A549 (cell line): Measurements from ENCODE around the gene YBEY. TPM values are rescaled to one million over a fixed set of nuclear protein-coding genes. Genes with fewer than 3 reads are reported as not detected.

Source experiments
- ATAC-seq, 2 experiments: fragments of 200-7000 bp in 1 of 2; fragments of >200 bp in 1 of 2; cut with Nextera tagmentation in 1 of 2; cut with Tn5 transposase in 1 of 2; 3 replicates each; pipeline versions ENCODE4 v1.8.0 to v1.9.1; 2018 to 2020; ENCODE audit warnings: mild to moderate bottlenecking in 1 of 2, moderate library complexity in 1 of 2
- CTCF ChIA-PET: fragments of 300-600 bp; sonication (Branson Sonifier 250); formaldehyde crosslinking; extraction: SDS; loops from one replicate; lab custom pipeline; 2021; ENCODE audit warnings: antibody characterized with exemption, inconsistent platforms; lab: Yijun Ruan, JAX
- POLR2A ChIA-PET: fragments of 350-600 bp; formaldehyde crosslinking; extraction: SDS; loops from one replicate; lab custom pipeline; 2021; ENCODE audit warnings: antibody characterized with exemption, inconsistent platforms; lab: Yijun Ruan, JAX
- DNase-seq, 2 experiments: peaks; one replicate each; pipeline versions ENCODE4 v3.0.0 to v3.0.0-alpha.2; 2011 to 2016; ENCODE audit warnings: low read depth in 1 of 2, low spot score in 1 of 2
- FAIRE-seq: peaks from 2 replicates; lab custom pipeline; 2011; peaks lifted over from hg19 to GRCh38; lab: Jason Lieb, UNC
- H3K27ac ChIP-seq, 2 experiments: fragments of >200 bp; sonication (Bioruptor Twin); formaldehyde crosslinking; 3 replicates each; pipeline ENCODE4 v1.5.1; 2016 to 2017
- H3K4me1 ChIP-seq: fragments of >200 bp; sonication (Bioruptor Twin); formaldehyde crosslinking; 3 replicates; pipeline ENCODE4 v1.6.1; 2016
- H3K4me2 ChIP-seq: fragments of >200 bp; sonication (Bioruptor Twin); formaldehyde crosslinking; 3 replicates; pipeline ENCODE4 v1.6.1; 2016
- H3K4me3 ChIP-seq: fragments of >200 bp; sonication (Bioruptor Twin); formaldehyde crosslinking; 3 replicates; pipeline ENCODE4 v1.5.1; 2016
- H3K9me3 ChIP-seq: fragments of >200 bp; sonication (Bioruptor Twin); formaldehyde crosslinking; 3 replicates; pipeline ENCODE4 v1.6.1; 2016
- ATOH8 ChIP-seq: fragments of 250-450 bp; sonication (Bioruptor Pico); IDR thresholded peaks from 2 replicates; pipeline ENCODE4 v1.5.0; 2020; ENCODE audit warnings: low read depth, mild to moderate bottlenecking, moderate library complexity
- BCL3 ChIP-seq: fragments of >200 bp; sonication (Bioruptor Twin); formaldehyde crosslinking; IDR thresholded peaks from 3 replicates; pipeline ENCODE4 v1.6.1; 2016
- CBX8 ChIP-seq: fragments of 200-600 bp; sonication (generic); IDR thresholded peaks from 2 replicates; pipeline ENCODE4 v1.6.1; 2016
- CHD4 ChIP-seq: fragments of 200-600 bp; sonication (generic); IDR thresholded peaks from 2 replicates; pipeline ENCODE4 v1.6.1; 2016; ENCODE audit warnings: antibody characterized with exemption, mild to moderate bottlenecking, borderline replicate concordance
- EHMT2 ChIP-seq: fragments of 200-600 bp; sonication (generic); IDR thresholded peaks from 2 replicates; pipeline ENCODE4 v1.6.1; 2016; ENCODE audit warnings: antibody characterized with exemption, low read depth, mild to moderate bottlenecking, moderate library complexity
- ELK1 ChIP-seq: fragments of 150-350 bp; IDR thresholded peaks from 2 replicates; pipeline ENCODE4 v1.6.1; 2014; ENCODE audit warnings: low read depth, mild to moderate bottlenecking, low read length
- FOXS1 ChIP-seq: fragments of 250-450 bp; sonication (Bioruptor Pico); IDR thresholded peaks from 2 replicates; pipeline ENCODE4 v1.5.0; 2020; ENCODE audit warnings: mild to moderate bottlenecking, moderate library complexity
- HDAC2 ChIP-seq: fragments of 200-600 bp; sonication (generic); IDR thresholded peaks from 2 replicates; pipeline ENCODE4 v1.6.1; 2016
- JUNB ChIP-seq: fragments of >200 bp; sonication (Bioruptor Twin); formaldehyde crosslinking; IDR thresholded peaks from 2 replicates; pipeline ENCODE4 v1.6.1; 2016
- KDM1A ChIP-seq: fragments of 200-600 bp; sonication (generic); IDR thresholded peaks from 2 replicates; pipeline ENCODE4 v1.6.1; 2016; ENCODE audit warnings: low read depth, mild to moderate bottlenecking
- KDM5A ChIP-seq: fragments of 200-600 bp; sonication (generic); IDR thresholded peaks from 2 replicates; pipeline ENCODE4 v1.6.1; 2016; ENCODE audit warnings: antibody characterized with exemption, mild to moderate bottlenecking
- NFE2L2 ChIP-seq: fragments of 150-350 bp; conservative IDR thresholded peaks from 2 replicates; pipeline ENCODE4 v1.6.1; 2014; ENCODE audit warnings: low read length
- NPAS2 ChIP-seq: fragments of 250-450 bp; sonication (Bioruptor Pico); IDR thresholded peaks from 2 replicates; pipeline ENCODE4 v1.8.0; 2022; ENCODE audit warnings: mild to moderate bottlenecking, moderate library complexity, borderline replicate concordance
- NR3C1 ChIP-seq: fragments of >200 bp; sonication (Bioruptor Twin); formaldehyde crosslinking; IDR thresholded peaks from 3 replicates; pipeline ENCODE4 v1.6.1; 2017
- PBX3 ChIP-seq: IDR thresholded peaks from 2 replicates; pipeline ENCODE4 v1.6.1; 2012
- POLR2A ChIP-seq: IDR thresholded peaks from 2 replicates; pipeline ENCODE4 v1.6.1; 2012; ENCODE audit warnings: mild to moderate bottlenecking, low read length
- RARB ChIP-seq: fragments of 250-450 bp; sonication (Bioruptor Pico); IDR thresholded peaks from 2 replicates; pipeline ENCODE4 v1.8.0; 2021; ENCODE audit warnings: mild to moderate bottlenecking, moderate library complexity
- RFX5 ChIP-seq: fragments of 450-650 bp; IDR thresholded peaks from 2 replicates; pipeline ENCODE4 v1.7.1; 2014; ENCODE audit warnings: antibody characterized with exemption, mild to moderate bottlenecking, moderate library complexity
- SREBF2 ChIP-seq: fragments of 450-650 bp; IDR thresholded peaks from 2 replicates; pipeline ENCODE4 v1.6.1; 2014; ENCODE audit warnings: mild to moderate bottlenecking, moderate library complexity
- TFCP2L1 ChIP-seq: fragments of 250-450 bp; sonication (Bioruptor Pico); IDR thresholded peaks from 2 replicates; pipeline ENCODE4 v1.5.0; 2021; ENCODE audit warnings: mild to moderate bottlenecking
- TP53 ChIP-seq: fragments of 250-450 bp; sonication (Bioruptor Pico); IDR thresholded peaks from 2 replicates; pipeline ENCODE4 v1.5.0; 2021; ENCODE audit warnings: mild to moderate bottlenecking, moderate library complexity
- USF2 ChIP-seq: fragments of 450-650 bp; IDR thresholded peaks from 2 replicates; pipeline ENCODE4 v1.6.1; 2014; ENCODE audit warnings: antibody characterized with exemption
- ZC3H11A ChIP-seq: fragments of 450-650 bp; IDR thresholded peaks from 2 replicates; pipeline ENCODE4 v1.6.1; 2014; ENCODE audit warnings: antibody characterized with exemption, mild to moderate bottlenecking
- WGBS: methylation state at CpG from one replicate; pipeline ENCODE4 v1.1.6; 2017; ENCODE audit errors: missing lambda C conversion rate; 5-methylcytosine and 5-hydroxymethylcytosine counted together
- polyA plus RNA-seq, 4 experiments: library from polyadenylated mRNA; depleted of rRNA in 3 of 4; stranded (reverse); fragments of >200 nt; fragmentation: RNase III in 1 of 4; extraction: RNeasy Plus Mini Kit Qiagen cat#74134 plus additional on column Dnase treatment in 1 of 4; gene quantifications; 2 replicates in 3 of 4; 3 replicates in 1 of 4; pipeline ENCODE4 v1.2.3, GENCODE V29; 2011 to 2017

The YBEY gene
- polyA plus RNA-seq, 2 of the 4 experiments (the other 2 are of a cell fraction) = 31.8 to 45.4 TPM

GRCh38 chr21:46287541-46287940 is 1.4 kb downstream of the YBEY start:
- TF ChIP-seq ATOH8 (CRISPR knock-in tag) (no peak), JUNB (no peak), TP53 (CRISPR knock-in tag) (no peak), KDM5A (no peak), NFE2L2 (no peak), CBX8 (no peak), USF2 (no peak), EHMT2 (no peak), BCL3 (no peak), PBX3 (no peak), RARB (CRISPR knock-in tag) (no peak), ELK1 (no peak), TFCP2L1 (CRISPR knock-in tag) (no peak), NPAS2 (CRISPR knock-in tag) (no peak), CHD4 (no peak), POLR2A (no peak)
- TF ChIP-seq, all 56 proteins: peak for 0
- Histone ChIP-seq H3K4me3 (no peak overlapping the region; the same call in 2 of the 3 replicates), H3K9me3 (no peaks in the 10 kb centered on the region), H3K27ac (peak overlapping the region in 1 of 2 experiments; percentile 99; a peak in 1 of 6 replicates), H3K4me2 (peak overlapping the region; percentile 84), H3K4me1 (peaks cover 21% of the 10 kb centered on the region)
- ATAC-seq (no peak), FAIRE-seq (no peak), DNase-seq (no peak)
- CTCF ChIA-PET = no interaction called here
- WGBS = 84% methylated on average over 10 of the region's 10 CpGs
- POLR2A ChIA-PET = no interaction called here

- 60% methylated on average over 6 of the region's 6 CpGs for WGBS
- H3K4me2 ChIP-seq = no peak overlapping the region
- ATAC-seq (no peak), FAIRE-seq (no peak), DNase-seq (no peak)
- ChIA-PET CTCF (interaction anchor here (0.9 kb wide), 1 partner anchor 318 kb away, joined by 3 read pairs; no protein-coding TSS in a partner anchor), POLR2A (no interaction called here)
- no peak overlapping the region for H3K4me3 ChIP-seq
- peaks cover 4% of the 10 kb centered on the region for H3K4me1 ChIP-seq
- TF ChIP-seq SREBF2 (no peak), RFX5 (no peak), NR3C1 (no peak), FOXS1 (CRISPR knock-in tag) (no peak), ZC3H11A (no peak), HDAC2 (no peak), TP53 (CRISPR knock-in tag) (no peak), NPAS2 (CRISPR knock-in tag) (no peak), KDM1A (no peak), ELK1 (no peak), KDM5A (no peak), EHMT2 (no peak)
- no peaks in the 10 kb centered on the region for H3K9me3 ChIP-seq
- H3K27ac ChIP-seq = no peak overlapping the region
Observed at GRCh38 chr21:46289655-46290179, 3.6 kb downstream of the YBEY start.
